ENCODE results near the gene NCAM1.

GRCh38 chr11:113119966-113120736, 158.9 kb downstream of the NCAM1 start:
- TF ChIP-seq CTCF (IDR thresholded peaks at IDR 0.05; ENCODE audit: extremely low read depth in 1 of 2, insufficient read depth in 1 of 2, low read depth in 1 of 2, low read length in 2 of 2) = no peak
- TF ChIP-seq MAX (IDR thresholded peaks at IDR 0.05; ENCODE audit: insufficient read depth, insufficient read length) = no peak

Data from endothelial cell of umbilical vein (primary cell).